ENCODE results near the gene PRDM11. TPM values are rescaled to one million over a fixed set of nuclear protein-coding genes. Genes with fewer than 3 reads are reported as not detected.

Gene PRDM11
- total and polyA plus RNA-seq, 7 experiments from 2014 or later, result 0.44 to 8.8 (median 5.7) TPM

DNA sequence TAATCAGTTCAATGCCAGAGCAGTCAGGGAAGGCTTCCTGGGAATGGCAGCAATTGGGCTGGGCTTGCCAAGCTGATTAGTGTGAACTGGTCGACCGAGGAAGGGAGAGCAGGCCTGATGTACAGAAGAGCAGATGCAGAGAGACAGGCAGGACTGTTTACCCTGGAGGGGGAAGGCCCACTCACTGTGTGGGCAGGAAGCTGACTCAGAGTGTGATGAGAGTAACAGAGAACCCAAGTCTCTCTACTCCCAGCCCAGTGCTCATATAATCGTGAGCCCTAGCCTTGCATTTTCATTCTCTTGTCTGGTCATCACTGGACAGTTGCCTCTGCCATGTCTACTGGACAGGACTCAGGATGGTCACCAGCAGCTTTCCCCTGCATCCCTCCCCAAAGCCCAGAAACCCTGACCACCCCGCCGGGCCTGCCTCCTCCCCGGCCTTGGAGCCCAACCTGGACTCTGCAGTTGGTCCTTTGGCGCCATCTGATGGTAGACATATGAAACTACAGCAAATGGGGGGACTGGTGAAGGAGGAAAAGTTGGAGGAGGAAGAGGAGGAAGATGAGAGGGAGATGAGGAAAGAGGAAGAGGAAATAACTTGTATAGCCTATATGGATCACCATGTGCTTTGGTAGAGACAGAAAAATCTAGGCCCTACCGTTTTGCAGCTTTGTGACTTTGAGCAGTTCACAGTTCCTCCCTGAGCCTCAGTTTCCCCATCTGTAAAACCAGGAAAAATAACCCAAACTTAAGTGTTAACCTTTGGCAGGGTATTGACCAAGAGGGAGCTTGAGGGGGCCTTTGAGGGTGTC is 43.4 kb upstream of the PRDM11 start:
- H3K4me3 ChIP-seq (ENCODE audit: low read length), result peak overlapping the region; percentile 6

GRCh38 chr11:45104006-45104789 is 42.2 kb upstream of the PRDM11 start:
- intact Hi-C loops (cut with micrococcal nuclease), result loop anchor here in 1 of 2 donors (5.0 kb wide), 2 partner anchors 152 to 537 kb away; partner anchors contain the start of genes CD82 and TP53I11
- CTCF ChIA-PET, result interaction anchor here (0.7 to 18.2 kb wide), 19 partner anchors 12 to 546 kb away, joined by 3 to 567 read pairs (median 4); no protein-coding TSS in a partner anchor

More for the DNA sequence above, 43.4 kb upstream of the PRDM11 start:
- H3K9me3 Mint-ChIP-seq, result no peaks in the 10 kb centered on the region
- H3K36me3 Mint-ChIP-seq, result no peaks in the 10 kb centered on the region
- peaks cover 0 to 24% (median 15%) of the 10 kb centered on the region in 5 donors for H3K27me3 Mint-ChIP-seq
- H3K4me1 ChIP-seq (ENCODE audit: control insufficient read depth in 2 of 2, insufficient read depth in 2 of 2, low read length in 2 of 2), result peaks cover 8 to 13% of the 10 kb centered on the region in 2 donors
- ChIA-PET POLR2A (interaction anchor here (3.2 kb wide), 1 partner anchor 167 kb away, joined by 10 read pairs; no protein-coding TSS in a partner anchor), CTCF (interaction anchor here (0.8 to 18.2 kb wide), 10 partner anchors 13 to 230 kb away, joined by 3 to 567 read pairs (median 6); no protein-coding TSS in a partner anchor)
- H3K27ac Mint-ChIP-seq, result peak overlapping the region in 4 of 9 donors; percentile 1 to 87 (median 72)
- peaks cover 8 to 24% (median 12%) of the 10 kb centered on the region in 7 donors for H3K4me1 Mint-ChIP-seq
- DNase-seq, result peak; percentile 33 to 69 (median 61)
- H3K27me3 ChIP-seq (ENCODE audit: control insufficient read depth in 2 of 2, insufficient read depth in 2 of 2, low read length in 2 of 2), result no peaks in the 10 kb centered on the region
- ATAC-seq, result peak; percentile 85
- no peak overlapping the region for H3K27ac ChIP-seq (ENCODE audit: low read depth, low read length)
- no peaks in the 10 kb centered on the region for H3K36me3 ChIP-seq (ENCODE audit: control insufficient read depth in 2 of 3, insufficient read depth in 3 of 3, low read length in 3 of 3)
- H3K9me3 ChIP-seq (ENCODE audit: control insufficient read depth in 2 of 3, low read length in 3 of 3), result no peaks in the 10 kb centered on the region
- peak overlapping the region in 3 of 10 donors; percentile 35 to 82 (median 71) for H3K4me3 Mint-ChIP-seq
- intact Hi-C loops (cut with micrococcal nuclease), result loop anchor here (1.0 to 5.0 kb wide), 6 partner anchors 22 to 536 kb away; partner anchors contain the start of genes CD82 (in 1 of the 2) and TP53I11 (in 1 of the 2)

GRCh38 chr11:45104790-45105084 is 41.7 kb upstream of the PRDM11 start:
- ChIA-PET POLR2A (interaction anchor here (3.2 kb wide), 1 partner anchor 169 kb away, joined by 10 read pairs; no protein-coding TSS in a partner anchor), CTCF (interaction anchor here (0.7 to 18.2 kb wide), 17 partner anchors 11 to 443 kb away, joined by 3 to 567 read pairs (median 4); no protein-coding TSS in a partner anchor)
- H3K4me3 Mint-ChIP-seq, result no peak overlapping the region
- peaks cover 7 to 24% (median 9%) of the 10 kb centered on the region in 7 donors for H3K4me1 Mint-ChIP-seq
- ATAC-seq, result no peak
- H3K36me3 Mint-ChIP-seq, result no peaks in the 10 kb centered on the region
- Histone ChIP-seq H3K4me1 (ENCODE audit: control insufficient read depth in 2 of 2, insufficient read depth in 2 of 2, low read length in 2 of 2) (peaks cover 8 to 13% of the 10 kb centered on the region in 2 donors), H3K9me3 (ENCODE audit: control insufficient read depth in 2 of 3, low read length in 3 of 3) (no peaks in the 10 kb centered on the region), H3K27me3 (ENCODE audit: control insufficient read depth in 2 of 2, insufficient read depth in 2 of 2, low read length in 2 of 2) (no peaks in the 10 kb centered on the region), H3K36me3 (ENCODE audit: control insufficient read depth in 2 of 3, insufficient read depth in 3 of 3, low read length in 3 of 3) (no peaks in the 10 kb centered on the region), H3K4me3 (ENCODE audit: low read length) (no peak overlapping the region), H3K27ac (ENCODE audit: low read depth, low read length) (no peak overlapping the region)
- peaks cover 0 to 15% (median 4%) of the 10 kb centered on the region in 5 donors for H3K27me3 Mint-ChIP-seq
- DNase-seq, result no peak
- no peaks in the 10 kb centered on the region for H3K9me3 Mint-ChIP-seq
- intact Hi-C loops (cut with micrococcal nuclease), result loop anchor here in 1 of 2 donors (5.0 kb wide), 2 partner anchors 152 to 537 kb away; partner anchors contain the start of genes CD82 and TP53I11
- peak overlapping the region in 1 of 9 donors; percentile 50 for H3K27ac Mint-ChIP-seq

More at GRCh38 chr11:45104006-45104789, 42.2 kb upstream of the PRDM11 start:
- no peak overlapping the region for H3K4me3 ChIP-seq (ENCODE audit: low read length)
- H3K36me3 ChIP-seq (ENCODE audit: control insufficient read depth in 2 of 3, insufficient read depth in 3 of 3, low read length in 3 of 3), result no peaks in the 10 kb centered on the region
- H3K27me3 ChIP-seq (ENCODE audit: control insufficient read depth in 2 of 2, insufficient read depth in 2 of 2, low read length in 2 of 2), result no peaks in the 10 kb centered on the region
- Mint-ChIP-seq H3K4me1 (peaks cover 7 to 24% (median 9%) of the 10 kb centered on the region in 7 donors), H3K9me3 (no peaks in the 10 kb centered on the region), H3K27ac (peak overlapping the region in 1 of 9 donors; percentile 17), H3K4me3 (no peak overlapping the region), H3K36me3 (no peaks in the 10 kb centered on the region), H3K27me3 (peaks cover 0 to 16% (median 4%) of the 10 kb centered on the region in 5 donors)
- H3K27ac ChIP-seq (ENCODE audit: low read depth, low read length), result no peak overlapping the region
- DNase-seq, result no peak
- peaks cover 8 to 13% of the 10 kb centered on the region in 2 donors for H3K4me1 ChIP-seq (ENCODE audit: control insufficient read depth in 2 of 2, insufficient read depth in 2 of 2, low read length in 2 of 2)
- no peak for ATAC-seq
- H3K9me3 ChIP-seq (ENCODE audit: control insufficient read depth in 2 of 3, low read length in 3 of 3), result no peaks in the 10 kb centered on the region
- POLR2A ChIA-PET, result interaction anchor here (3.2 kb wide), 1 partner anchor 168 kb away, joined by 10 read pairs; no protein-coding TSS in a partner anchor

- peaks cover 7 to 23% (median 9%) of the 10 kb centered on the region in 7 donors for H3K4me1 Mint-ChIP-seq
- H3K27me3 ChIP-seq (ENCODE audit: control insufficient read depth in 2 of 2, insufficient read depth in 2 of 2, low read length in 2 of 2), result no peaks in the 10 kb centered on the region
- CTCF ChIA-PET, result interaction anchor here (0.5 to 18.2 kb wide), 17 partner anchors 11 to 444 kb away, joined by 3 to 567 read pairs (median 4); no protein-coding TSS in a partner anchor
- no peaks in the 10 kb centered on the region for H3K36me3 ChIP-seq (ENCODE audit: control insufficient read depth in 2 of 3, insufficient read depth in 3 of 3, low read length in 3 of 3)
- peaks cover 8 to 13% of the 10 kb centered on the region in 2 donors for H3K4me1 ChIP-seq (ENCODE audit: control insufficient read depth in 2 of 2, insufficient read depth in 2 of 2, low read length in 2 of 2)
- ATAC-seq (peak; percentile 69), DNase-seq (peak; percentile 34 to 70 (median 55))
- intact Hi-C loops (cut with micrococcal nuclease), result no loop called here
- H3K9me3 Mint-ChIP-seq, result no peaks in the 10 kb centered on the region
- no peak overlapping the region for H3K4me3 ChIP-seq (ENCODE audit: low read length)
- peak overlapping the region in 1 of 9 donors; percentile 50 for H3K27ac Mint-ChIP-seq
- H3K27ac ChIP-seq (ENCODE audit: low read depth, low read length), result no peak overlapping the region
- peaks cover 0 to 13% (median 6%) of the 10 kb centered on the region in 5 donors for H3K27me3 Mint-ChIP-seq
- no peaks in the 10 kb centered on the region for H3K9me3 ChIP-seq (ENCODE audit: control insufficient read depth in 2 of 3, low read length in 3 of 3)
- POLR2A ChIA-PET, result interaction anchor here (3.2 kb wide), 1 partner anchor 169 kb away, joined by 10 read pairs; no protein-coding TSS in a partner anchor
- H3K36me3 Mint-ChIP-seq, result no peaks in the 10 kb centered on the region
- no peak overlapping the region for H3K4me3 Mint-ChIP-seq
Observed at GRCh38 chr11:45105233-45105983, 41.0 kb upstream of the PRDM11 start.

DNA sequence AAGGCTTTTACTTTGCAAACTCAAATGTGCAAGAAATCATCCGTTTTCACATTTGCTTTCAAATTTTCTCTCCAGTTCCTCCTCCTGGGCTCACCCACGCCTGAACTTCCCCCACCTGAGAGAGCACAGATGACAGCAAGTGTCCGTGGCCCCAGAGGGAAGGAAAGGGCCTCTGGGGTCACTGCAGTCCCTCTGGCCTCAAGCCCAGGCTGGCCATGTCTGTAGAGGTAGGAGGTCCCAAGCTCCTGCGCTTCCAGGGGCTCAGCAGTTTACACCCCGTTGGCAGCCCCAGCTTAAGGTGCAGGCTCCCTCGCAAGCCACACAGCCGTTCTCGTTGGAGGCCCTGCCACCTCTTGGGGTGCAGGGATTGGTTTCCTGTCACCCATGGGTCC is 40.5 kb upstream of the PRDM11 start:
- POLR2A ChIA-PET, result no interaction called here
- ATAC-seq (no peak), DNase-seq (no peak)

More for the DNA sequence above, 40.5 kb upstream of the PRDM11 start:
- no peak overlapping the region for H3K27ac Mint-ChIP-seq
- H3K27me3 ChIP-seq (ENCODE audit: control insufficient read depth in 2 of 2, insufficient read depth in 2 of 2, low read length in 2 of 2), result no peaks in the 10 kb centered on the region
- H3K4me1 ChIP-seq (ENCODE audit: control insufficient read depth in 2 of 2, insufficient read depth in 2 of 2, low read length in 2 of 2), result peaks cover 8 to 13% of the 10 kb centered on the region in 2 donors
- H3K27ac ChIP-seq (ENCODE audit: low read depth, low read length), result no peak overlapping the region
- H3K36me3 Mint-ChIP-seq, result no peaks in the 10 kb centered on the region
- no peaks in the 10 kb centered on the region for H3K36me3 ChIP-seq (ENCODE audit: control insufficient read depth in 2 of 3, insufficient read depth in 3 of 3, low read length in 3 of 3)
- H3K27me3 Mint-ChIP-seq, result peaks cover 5 to 12% (median 10%) of the 10 kb centered on the region in 5 donors
- CTCF ChIA-PET, result interaction anchor here (0.5 to 18.2 kb wide), 7 partner anchors 15 to 445 kb away, joined by 3 to 567 read pairs (median 4); no protein-coding TSS in a partner anchor
- H3K9me3 Mint-ChIP-seq, result no peaks in the 10 kb centered on the region
- H3K9me3 ChIP-seq (ENCODE audit: control insufficient read depth in 2 of 3, low read length in 3 of 3), result no peaks in the 10 kb centered on the region
- H3K4me1 Mint-ChIP-seq, result peaks cover 7 to 18% (median 9%) of the 10 kb centered on the region in 7 donors
- intact Hi-C loops (cut with micrococcal nuclease), result no loop called here
- no peak overlapping the region for H3K4me3 ChIP-seq (ENCODE audit: low read length)
- H3K4me3 Mint-ChIP-seq, result no peak overlapping the region
